GM06990 (cell line): Measurements from ENCODE around the gene SLCO3A1.

Experiments used
- DNase-seq: peaks from one replicate; pipeline ENCODE4 v3.0.0-alpha.2; 2011; ENCODE audit not compliant: insufficient read length; ENCODE audit errors: extremely low read depth
- H3K27me3 ChIP-seq: replicated peaks from 2 replicates; pipeline ENCODE4 v1.6.0; 2011; ENCODE audit warnings: low read length; ENCODE audit not compliant: control insufficient read depth, insufficient read depth
- H3K36me3 ChIP-seq: 2 replicates; pipeline ENCODE4 v1.5.1; 2011; ENCODE audit warnings: low read length; ENCODE audit not compliant: control insufficient read depth, insufficient read depth
- H3K4me3 ChIP-seq: replicated peaks from 2 replicates; pipeline ENCODE4 v1.5.1; 2011; ENCODE audit warnings: low read depth, mild to moderate bottlenecking, control low read depth, low read length
- CTCF ChIP-seq: IDR thresholded peaks from 2 replicates; pipeline ENCODE4 v1.5.1; 2011; ENCODE audit warnings: low read length, control low read depth, mild to moderate bottlenecking, inconsistent platforms; ENCODE audit not compliant: insufficient read depth, poor library complexity, severe bottlenecking

The SLCO3A1 gene

GRCh38 chr15:92120094-92120795 is 266.7 kb downstream of the SLCO3A1 start:
- no peaks in the 10 kb centered on the region for H3K27me3 ChIP-seq
- no peak for TF ChIP-seq CTCF
- no peak overlapping the region for H3K4me3 ChIP-seq
- no peaks in the 10 kb centered on the region for H3K36me3 ChIP-seq
- DNase-seq, result no peak

DNA sequence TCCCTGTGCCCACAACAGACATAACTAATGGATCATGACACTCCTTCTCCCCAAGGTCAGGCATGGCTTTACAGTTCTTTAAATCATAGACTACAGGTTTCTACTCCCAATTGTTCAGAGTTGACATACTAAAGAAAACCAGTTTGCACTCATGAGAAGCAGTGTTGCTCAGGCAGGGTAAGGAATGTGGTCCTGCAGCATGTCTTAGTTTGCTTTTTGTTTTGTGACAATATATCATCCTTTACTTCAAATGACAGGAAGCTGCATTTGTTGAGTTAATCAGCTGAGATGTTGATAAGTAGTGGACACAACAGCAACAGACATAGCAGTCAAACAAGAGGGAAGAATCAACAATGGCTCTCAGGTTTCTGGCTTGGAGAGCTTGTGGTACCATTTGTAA is 267.5 kb downstream of the SLCO3A1 start:
- no peak for DNase-seq

GRCh38 chr15:92122259-92122658 is 268.8 kb downstream of the SLCO3A1 start:
- Histone ChIP-seq H3K27me3 (no peaks in the 10 kb centered on the region; the same call in 1 of the 2 replicates), H3K4me3 (no peak overlapping the region), H3K36me3 (no peaks in the 10 kb centered on the region)
- DNase-seq, result no peak
- TF ChIP-seq CTCF, result no peak

More for the DNA sequence above, 267.5 kb downstream of the SLCO3A1 start:
- Histone ChIP-seq H3K36me3 (no peaks in the 10 kb centered on the region), H3K4me3 (no peak overlapping the region), H3K27me3 (no peaks in the 10 kb centered on the region; the same call in 1 of the 2 replicates)
- no peak for TF ChIP-seq CTCF

DNA sequence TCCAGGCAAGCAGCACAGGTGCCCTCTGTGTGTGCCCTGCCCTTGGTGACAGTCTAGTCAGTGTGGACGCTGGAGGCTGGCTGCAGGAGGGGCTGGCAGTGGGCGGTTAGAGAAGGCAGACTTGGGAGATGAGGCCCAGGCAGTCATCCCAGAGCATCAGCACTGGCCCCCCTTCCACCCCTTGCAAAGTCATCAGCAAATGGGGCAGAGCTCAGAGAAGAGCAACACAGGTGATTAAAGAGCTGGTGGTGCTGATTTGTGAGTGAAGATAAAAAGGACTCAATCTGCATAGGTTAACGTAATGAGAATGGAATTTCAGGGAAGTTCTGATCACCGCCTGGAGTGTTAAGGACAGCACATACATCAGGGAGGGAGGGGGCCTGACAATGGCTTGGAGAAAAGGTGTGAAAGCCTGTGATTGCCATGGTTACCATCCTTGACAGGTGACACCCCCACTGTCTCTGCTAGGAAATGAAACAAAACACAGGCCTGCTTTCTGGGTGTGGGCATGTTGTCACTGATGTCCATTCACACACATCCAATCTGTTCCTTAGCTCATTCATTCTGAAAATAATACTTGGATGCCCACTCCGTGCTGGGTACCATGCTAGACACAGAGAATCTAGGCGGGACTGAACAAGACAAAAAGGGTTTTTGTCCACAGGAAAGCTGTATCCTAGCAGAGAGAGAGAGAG is 270.6 kb downstream of the SLCO3A1 start:
- Histone ChIP-seq H3K27me3 (peaks cover 1% of the 10 kb centered on the region), H3K36me3 (no peaks in the 10 kb centered on the region), H3K4me3 (no peak overlapping the region)
- DNase-seq, result no peak
- TF ChIP-seq CTCF, result no peak

GRCh38 chr15:92124657-92125010 is 271.1 kb downstream of the SLCO3A1 start:
- H3K4me3 ChIP-seq, result no peak overlapping the region
- peaks cover 1% of the 10 kb centered on the region for H3K27me3 ChIP-seq
- DNase-seq, result no peak
- no peaks in the 10 kb centered on the region for H3K36me3 ChIP-seq
- no peak for TF ChIP-seq CTCF
